Measurements from ENCODE around the gene OLIG2.

OLIG2 gene

GRCh38 chr21:33028773-33029384 is 3.1 kb downstream of the OLIG2 start:
- H3K27me3 ChIP-seq (ENCODE audit: insufficient read depth, low read length, poor library complexity, severe bottlenecking), result no peaks in the 10 kb centered on the region
- H3K9me3 ChIP-seq (ENCODE audit: insufficient read depth, low read depth, low read length), result no peaks in the 10 kb centered on the region
- H3K9ac ChIP-seq (ENCODE audit: low read depth, low read length, poor library complexity, severe bottlenecking), result no peak overlapping the region
- H3K9me2 ChIP-seq (replicated peaks; ENCODE audit: low read depth, low read length), result no peaks in the 10 kb centered on the region
- no peaks in the 10 kb centered on the region for H4K20me1 ChIP-seq (ENCODE audit: insufficient read depth, low read length, poor library complexity, severe bottlenecking)
- no peaks in the 10 kb centered on the region for H3K79me2 ChIP-seq (ENCODE audit: insufficient read depth, low read length)
- no peak overlapping the region for H2AFZ ChIP-seq (ENCODE audit: low read length)
- H3K36me3 ChIP-seq (ENCODE audit: insufficient read depth, low read length), result no peaks in the 10 kb centered on the region
- TF ChIP-seq CTCF (conservative IDR thresholded peaks at IDR 0.05; ENCODE audit: low read length), result no peak
- no peak for TF ChIP-seq EZH2phosphoT487 (IDR thresholded peaks at IDR 0.05; ENCODE audit: borderline replicate concordance)
- peaks cover 18% of the 10 kb centered on the region for H3K4me1 ChIP-seq (ENCODE audit: insufficient read depth, low read length, poor library complexity, severe bottlenecking)
- H3K4me2 ChIP-seq (ENCODE audit: low read depth, low read length, poor library complexity, severe bottlenecking), result no peak overlapping the region
- H3F3A ChIP-seq (ENCODE audit: low read depth), result no peaks in the 10 kb centered on the region
- H3K4me3 ChIP-seq (ENCODE audit: low read length, poor library complexity, severe bottlenecking), result no peak overlapping the region

GRCh38 chr21:33029385-33029921 is 3.7 kb downstream of the OLIG2 start:
- Histone ChIP-seq H3K79me2 (ENCODE audit: insufficient read depth, low read length) (no peaks in the 10 kb centered on the region), H3K9ac (ENCODE audit: low read depth, low read length, poor library complexity, severe bottlenecking) (no peak overlapping the region), H2AFZ (ENCODE audit: low read length) (no peak overlapping the region), H3K9me3 (ENCODE audit: insufficient read depth, low read depth, low read length) (no peaks in the 10 kb centered on the region), H3K4me3 (ENCODE audit: low read length, poor library complexity, severe bottlenecking) (no peak overlapping the region), H3K27me3 (ENCODE audit: insufficient read depth, low read length, poor library complexity, severe bottlenecking) (no peaks in the 10 kb centered on the region), H3K4me2 (ENCODE audit: low read depth, low read length, poor library complexity, severe bottlenecking) (no peak overlapping the region), H3K4me1 (ENCODE audit: insufficient read depth, low read length, poor library complexity, severe bottlenecking) (peaks cover 22% of the 10 kb centered on the region), H3K9me2 (replicated peaks; ENCODE audit: low read depth, low read length) (no peaks in the 10 kb centered on the region), H3F3A (ENCODE audit: low read depth) (no peaks in the 10 kb centered on the region), H3K36me3 (ENCODE audit: insufficient read depth, low read length) (no peaks in the 10 kb centered on the region), H4K20me1 (ENCODE audit: insufficient read depth, low read length, poor library complexity, severe bottlenecking) (no peaks in the 10 kb centered on the region)
- no peak for TF ChIP-seq EZH2phosphoT487 (IDR thresholded peaks at IDR 0.05; ENCODE audit: borderline replicate concordance)
- TF ChIP-seq CTCF (conservative IDR thresholded peaks at IDR 0.05; ENCODE audit: low read length), result no peak

GRCh38 chr21:33029975-33030461 is 4.3 kb downstream of the OLIG2 start:
- no peak overlapping the region for H3K4me2 ChIP-seq (ENCODE audit: low read depth, low read length, poor library complexity, severe bottlenecking)
- TF ChIP-seq CTCF (conservative IDR thresholded peaks at IDR 0.05; ENCODE audit: low read length) (no peak), EZH2phosphoT487 (IDR thresholded peaks at IDR 0.05; ENCODE audit: borderline replicate concordance) (no peak)
- H4K20me1 ChIP-seq (ENCODE audit: insufficient read depth, low read length, poor library complexity, severe bottlenecking), result no peaks in the 10 kb centered on the region
- peak overlapping the region; percentile 24 for H3K9ac ChIP-seq (ENCODE audit: low read depth, low read length, poor library complexity, severe bottlenecking)
- H3K27me3 ChIP-seq (ENCODE audit: insufficient read depth, low read length, poor library complexity, severe bottlenecking), result no peaks in the 10 kb centered on the region
- no peaks in the 10 kb centered on the region for H3K9me3 ChIP-seq (ENCODE audit: insufficient read depth, low read depth, low read length)
- no peaks in the 10 kb centered on the region for H3F3A ChIP-seq (ENCODE audit: low read depth)
- no peaks in the 10 kb centered on the region for H3K79me2 ChIP-seq (ENCODE audit: insufficient read depth, low read length)
- H3K36me3 ChIP-seq (ENCODE audit: insufficient read depth, low read length), result no peaks in the 10 kb centered on the region
- no peaks in the 10 kb centered on the region for H3K9me2 ChIP-seq (replicated peaks; ENCODE audit: low read depth, low read length)
- H3K4me1 ChIP-seq (ENCODE audit: insufficient read depth, low read length, poor library complexity, severe bottlenecking), result peaks cover 28% of the 10 kb centered on the region
- no peak overlapping the region for H3K4me3 ChIP-seq (ENCODE audit: low read length, poor library complexity, severe bottlenecking)
- peak overlapping the region; percentile 0; the same call in 1 of the 2 replicates for H2AFZ ChIP-seq (ENCODE audit: low read length)
